ENCODE results near the gene ZNF646. TPM values are rescaled to one million over a fixed set of nuclear protein-coding genes. Genes with fewer than 3 reads are reported as not detected.
A peak's percentile ranks its signal among the peaks of the same experiment; 100 is the strongest.

The ZNF646 gene
- total and polyA plus RNA-seq, 2 of the 13 experiments (the other 11 are each of a cell fraction or from before 2014, with no cell fraction given): 3.4 to 10.9 TPM

GRCh38 chr16:31033709-31034492 lies 40.3 kb upstream of the ZNF646 start (continued):
- TF ChIP-seq ZNF30 (CRISPR knock-in tag; IDR thresholded peaks at IDR 0.05) (no peak), FOXM1 (CRISPR knock-in tag; IDR thresholded peaks at IDR 0.05) (no peak), EHMT2 (IDR thresholded peaks at IDR 0.05; ENCODE audit: borderline replicate concordance, low read depth, low read length) (no peak), SRSF9 (IDR thresholded peaks at IDR 0.05; ENCODE audit: borderline replicate concordance, insufficient read depth, low read depth, low read length, poor library complexity, severe bottlenecking) (no peak), MAX (IDR thresholded peaks at IDR 0.05) (peak; percentile 66), MAFK (conservative IDR thresholded peaks at IDR 0.05 in 1 of 2, IDR thresholded peaks at IDR 0.05 in 1 of 2; ENCODE audit: low read length in 2 of 2) (no peak), NKX3-1 (CRISPR knock-in tag; IDR thresholded peaks at IDR 0.05) (0 out of 2 replicates have a peak, but pooled peaks have one; percentile 34), ZNF367 (CRISPR knock-in tag; IDR thresholded peaks at IDR 0.05; ENCODE audit: borderline replicate concordance) (no peak), IRF1 (CRISPR knock-in tag; IDR thresholded peaks at IDR 0.05; ENCODE audit: low read depth) (no peak), ZNF101 (CRISPR knock-in tag; IDR thresholded peaks at IDR 0.05; ENCODE audit: borderline replicate concordance, low read depth) (no peak), HNF1B (CRISPR knock-in tag; IDR thresholded peaks at IDR 0.05) (no peak; the same call in 1 of the 2 replicates), ZNF414 (CRISPR knock-in tag; IDR thresholded peaks at IDR 0.05) (0 out of 2 replicates have a peak, but pooled peaks have one; percentile 10), ZNF556 (CRISPR knock-in tag; IDR thresholded peaks at IDR 0.05; ENCODE audit: borderline replicate concordance) (no peak), MEF2D (CRISPR knock-in tag; IDR thresholded peaks at IDR 0.05) (peak; percentile 72; the same call in 1 of the 2 replicates), ZNF879 (CRISPR knock-in tag; IDR thresholded peaks at IDR 0.05) (no peak), ZUFSP (CRISPR knock-in tag; IDR thresholded peaks at IDR 0.05; ENCODE audit: borderline replicate concordance) (no peak), CCDC6 (CRISPR knock-in tag; IDR thresholded peaks at IDR 0.05) (peak; percentile 50; the same call in 1 of the 2 replicates), ZSCAN25 (CRISPR knock-in tag; IDR thresholded peaks at IDR 0.05) (0 out of 2 replicates have a peak, but pooled peaks have one; percentile 12), SMAD9 (CRISPR knock-in tag; IDR thresholded peaks at IDR 0.05) (no peak), ZNF570 (CRISPR knock-in tag; IDR thresholded peaks at IDR 0.05; ENCODE audit: borderline replicate concordance) (no peak), ZNF607 (CRISPR knock-in tag; IDR thresholded peaks at IDR 0.05; ENCODE audit: borderline replicate concordance) (peak; percentile 14; the same call in 1 of the 2 replicates), ZNF296 (CRISPR knock-in tag; conservative IDR thresholded peaks at IDR 0.05) (0 out of 2 replicates have a peak, but pooled peaks have one; percentile 54), ZNF841 (CRISPR knock-in tag; IDR thresholded peaks at IDR 0.05; ENCODE audit: borderline replicate concordance) (no peak), ZNF230 (CRISPR knock-in tag; IDR thresholded peaks at IDR 0.05) (no peak), NCOR1 (IDR thresholded peaks at IDR 0.05; ENCODE audit: borderline replicate concordance, low read length) (no peak)
